Heart right ventricle (tissue), 16 donors: ENCODE data around the gene PRDM16. TPM values are rescaled to one million over a fixed set of nuclear protein-coding genes. Genes with fewer than 3 reads are reported as not detected.

Experiments
- ATAC-seq, 8 donors: fragments of 200-7000 bp; cut with Tn5 transposase; one replicate each; pipeline ENCODE4 v1.9.1; 2020; ENCODE audit warnings: mild to moderate bottlenecking in 8 of 8, moderate library complexity in 8 of 8, moderate number of reproducible peaks in 1 of 8
- DNase-seq, 2 donors: peaks; one replicate each; pipeline ENCODE4 v3.0.0-alpha.2; 2020
- H3K27ac ChIP-seq, 10 donors: fragments of 200-600 bp; sonication (generic) in 2 of 10; one replicate each; pipeline versions ENCODE4 v1.5.0 to v1.8.0; 2020 to 2022; ENCODE audit warnings: mild to moderate bottlenecking in 3 of 10
- H3K27me3 ChIP-seq, 7 donors: fragments of 200-600 bp; one replicate each; pipeline ENCODE4 v1.8.0; 2021 to 2022; ENCODE audit warnings: mild to moderate bottlenecking in 2 of 7
- H3K36me3 ChIP-seq, 9 donors: fragments of 200-600 bp; sonication (generic) in 1 of 9; one replicate each; pipeline versions ENCODE4 v1.5.0 to v1.8.0; 2020 to 2022; ENCODE audit warnings: mild to moderate bottlenecking in 2 of 9
- H3K4me1 ChIP-seq, 9 donors: fragments of 200-600 bp; sonication (generic) in 1 of 9; one replicate each; pipeline versions ENCODE4 v1.5.0 to v1.8.0; 2020 to 2022; ENCODE audit warnings: mild to moderate bottlenecking in 4 of 9
- H3K4me3 ChIP-seq, 10 donors: fragments of 200-600 bp; sonication (generic) in 2 of 10; one replicate each; pipeline versions ENCODE4 v1.5.0 to v1.8.0; 2020 to 2022; ENCODE audit warnings: mild to moderate bottlenecking in 7 of 10, moderate library complexity in 2 of 10
- H3K9me3 ChIP-seq, 11 donors: fragments of 200-600 bp in 10 of 11; sonication (generic) in 2 of 11; one replicate each; pipeline versions ENCODE4 v1.5.0 to v1.8.0; 2013 to 2022; ENCODE audit warnings: mild to moderate bottlenecking in 2 of 11, control low read depth in 1 of 11, moderate library complexity in 1 of 11
- CTCF ChIP-seq, 9 donors: fragments of 200-600 bp; sonication (generic) in 2 of 9; IDR thresholded peaks; one replicate each; pipeline versions ENCODE4 v1.5.0 to v1.8.0; 2021 to 2022; ENCODE audit warnings: antibody characterized with exemption in 9 of 9, mild to moderate bottlenecking in 5 of 9, moderate library complexity in 1 of 9
- WGBS, 2 donors: extraction: QIAGEN DNeasy Blood & Tissue Kit; methylation state at CpG; one replicate each; pipeline ENCODE4 v1.1.7; 2013; ENCODE audit warnings: inconsistent platforms in 1 of 2; 5-methylcytosine and 5-hydroxymethylcytosine counted together
- intact Hi-C, 10 donors: fragments of 100-400 bp; cut with DNase I; formaldehyde crosslinking; loops; one replicate each; pipeline versions ENCODE4 v1.11.1 to v1.14.2; 2022
- polyA plus RNA-seq, 2 donors: library from polyadenylated mRNA; stranded (reverse); fragments of 200-250 nt; gene quantifications; one replicate each; pipeline ENCODE4 v1.2.3, GENCODE V29; 2013
- total RNA-seq, 10 donors: library from RNA; stranded (reverse); fragmentation: NEBNext Ultra II Directional in 3 of 10; extraction: Animal tissue kit (Norgen Biotek cat#: 25700) in 3 of 10; gene quantifications; one replicate each; pipeline versions ENCODE4 v1.2.1 to v1.2.4, GENCODE V29; 2021 to 2023
- donor health status: Arrhythmogenic right ventricular cardiomyopathy.
- donor health status: ischemic (EF 13 %, LVEDD 7.1; RV severe dilation, severe dysfunction).
- donor health status: healthy with polysubstance abuse.
- donor health status: DM: no; HTN: yes; CAD: no.
- donor health status: DM: no; HTN: no; CAD: no.
- donor health status: ischemic (EF 25% LVEDD 6.9; RV normal size, moderate dysfunction).
- donor health status: ischemic (EF 25% LVEDD 5.7; RV mildly dilated, moderate dysfunction).
- donor health status: healthy.
- donor health status: DM: yes; HTN: yes; CAD: no.
- donor health status: Ischemic cardiomyopathy.
- donor health status: ischemic (EF 35%, LVEDD 5.7; RV mildly dilated, moderate dysfunction).
- donor health status: nonischemic (EF 11% LVEDD 7.7; RV severe dilation, severe dysfunction).
- donor health status: DM: yes; HTN: yes; CAD: no.
- donor health status: PGD.
- donor health status: ischemic (EF 29% LVEDD 5.4; RV normal size, mild dysfunction).
- donor health status: nonischemic (EF 23%, LVEDD 6.1; RV moderate dilation, normal function).

The PRDM16 gene
- total and polyA plus RNA-seq, 12 donors, result 4.1 to 25.9 (median 14.8) TPM

- Histone ChIP-seq H3K27ac (no peak overlapping the region), H3K4me1 (peaks cover 3 to 36% (median 19%) of the 10 kb centered on the region in 9 donors), H3K4me3 (no peak overlapping the region), H3K27me3 (peaks cover 0 to 10% (median 0%) of the 10 kb centered on the region in 7 donors), H3K9me3 (peaks cover 0 to 7% (median 0%) of the 10 kb centered on the region in 11 donors), H3K36me3 (no peaks in the 10 kb centered on the region)
- no peak for DNase-seq
- no peak for TF ChIP-seq CTCF (IDR thresholded peaks at IDR 0.05)
- no peak for ATAC-seq
- intact Hi-C loops, result no loop called here
- WGBS, 2 donors, result 69 to 77% methylated on average over 10 of the region's 10 CpGs
These were observed 237.7 kb downstream of the PRDM16 start for GRCh38 chr1:3306583-3307291.

GRCh38 chr1:3307359-3307758 is 238.4 kb downstream of the PRDM16 start:
- no peak for DNase-seq
- no peak for TF ChIP-seq CTCF (IDR thresholded peaks at IDR 0.05)
- ATAC-seq, result no peak
- WGBS, 2 donors, result 78 to 89% methylated on average over 8 of the region's 8 CpGs
- intact Hi-C loops, result no loop called here
- peaks cover 0 to 11% (median 0%) of the 10 kb centered on the region in 7 donors for H3K27me3 ChIP-seq
- no peak overlapping the region for H3K27ac ChIP-seq
- peaks cover 0 to 2% (median 0%) of the 10 kb centered on the region in 11 donors for H3K9me3 ChIP-seq
- H3K4me1 ChIP-seq, result peaks cover 3 to 42% (median 19%) of the 10 kb centered on the region in 9 donors
- no peak overlapping the region for H3K4me3 ChIP-seq
- no peaks in the 10 kb centered on the region for H3K36me3 ChIP-seq

GRCh38 chr1:3308053-3308452 is 239.1 kb downstream of the PRDM16 start:
- TF ChIP-seq CTCF (IDR thresholded peaks at IDR 0.05), result peak in 1 of 9 donors; percentile 6
- H3K4me1 ChIP-seq, result peaks cover 3 to 49% (median 24%) of the 10 kb centered on the region in 9 donors
- H3K27me3 ChIP-seq, result peaks cover 0 to 17% (median 0%) of the 10 kb centered on the region in 7 donors
- H3K9me3 ChIP-seq, result no peaks in the 10 kb centered on the region
- no peaks in the 10 kb centered on the region for H3K36me3 ChIP-seq
- ATAC-seq (peak in 6 of 8 donors; percentile 21 to 65 (median 52)), DNase-seq (peak in 1 of 2 donors; percentile 40)
- no peak overlapping the region for H3K4me3 ChIP-seq
- intact Hi-C loops, result no loop called here
- WGBS, 2 donors, result 50 to 76% methylated on average over 11 of the region's 11 CpGs
- H3K27ac ChIP-seq, result no peak overlapping the region

- intact Hi-C loops, result loop anchor here in 2 of 10 donors (5.0 kb wide), 1 partner anchor 36 kb away; no protein-coding TSS in a partner anchor
- ATAC-seq (no peak), DNase-seq (no peak)
- TF ChIP-seq CTCF (IDR thresholded peaks at IDR 0.05), result no peak
- Histone ChIP-seq H3K27me3 (peaks cover 0 to 28% (median 9%) of the 10 kb centered on the region in 7 donors), H3K9me3 (no peaks in the 10 kb centered on the region), H3K4me1 (peaks cover 16 to 76% (median 45%) of the 10 kb centered on the region in 9 donors), H3K36me3 (no peaks in the 10 kb centered on the region), H3K4me3 (no peak overlapping the region), H3K27ac (peak overlapping the region in 1 of 10 donors; percentile 98)
- 48 to 66% methylated on average over 25 of the region's 25 CpGs for WGBS, 2 donors
These were observed 241.9 kb downstream of the PRDM16 start for GRCh38 chr1:3310718-3311400.
